Calu3 (cell line): Measurements from ENCODE around the gene CMTM3. TPM values are rescaled to one million over a fixed set of nuclear protein-coding genes. Genes with fewer than 3 reads are reported as not detected.

ENCODE experiments used
- Bru-seq: library from RNA; stranded (reverse); fragments of 400-500 nt; gene quantifications from one replicate; lab custom pipeline; 2021; lab: Mats Ljungman, UMichigan
- BruChase-seq, 2 experiments: library from RNA; stranded (reverse); fragments of 400-500 nt; gene quantifications; one replicate each; lab custom pipeline; 2021; lab: Mats Ljungman, UMichigan
- BruUV-seq: library from RNA; stranded (reverse); fragments of 400-500 nt; replicated peaks from 2 replicates; lab custom pipeline; 2021; lab: Mats Ljungman, UMichigan
- CTCF ChIA-PET: fragments of 300-600 bp; sonication (Branson Sonifier 250); formaldehyde crosslinking; loops from one replicate; lab custom pipeline; 2022; ENCODE audit warnings: antibody characterized with exemption; lab: Charles Lee
- DNase-seq: peaks from one replicate; pipeline ENCODE4 v3.0.0; 2022
- H3K27ac Mint-ChIP-seq: one replicate; pipeline ENCODE4 v1.8.0; 2022; ENCODE audit warnings: mixed read lengths; ENCODE audit not compliant: unreplicated experiment
- H3K27me3 Mint-ChIP-seq: one replicate; pipeline ENCODE4 v1.8.0; 2022; ENCODE audit warnings: mixed read lengths; ENCODE audit not compliant: unreplicated experiment
- H3K36me3 Mint-ChIP-seq: one replicate; pipeline ENCODE4 v1.8.0; 2022; ENCODE audit warnings: mild to moderate bottlenecking, moderate library complexity, mixed read lengths; ENCODE audit not compliant: insufficient read depth, unreplicated experiment
- H3K4me1 Mint-ChIP-seq: one replicate; pipeline ENCODE4 v1.8.0; 2022; ENCODE audit warnings: mild to moderate bottlenecking, low read depth, mixed read lengths; ENCODE audit not compliant: unreplicated experiment
- H3K4me3 Mint-ChIP-seq: one replicate; pipeline ENCODE4 v1.8.0; 2022; ENCODE audit warnings: mild to moderate bottlenecking, low read depth, moderate library complexity, mixed read lengths; ENCODE audit not compliant: unreplicated experiment
- H3K9me3 Mint-ChIP-seq: one replicate; pipeline ENCODE4 v1.8.0; 2022; ENCODE audit warnings: low read depth, mixed read lengths; ENCODE audit not compliant: unreplicated experiment
- intact Hi-C: fragments of 100-400 bp; cut with micrococcal nuclease; formaldehyde crosslinking; loops from one replicate; pipeline ENCODE4 v1.10.0; 2022; ENCODE audit not compliant: unreplicated experiment
- long read RNA-seq: library from polyadenylated mRNA; stranded (forward); transcript quantifications from one replicate; pipeline ENCODE4 v2.0.0, GENCODE V29; 2022
- total RNA-seq: library from RNA; stranded (reverse); gene quantifications from 2 replicates; pipeline ENCODE4 v1.2.3, GENCODE V29; 2022
- TF ChIP-seq, protein P1 (sequence below): fragments of 200-600 bp; IDR thresholded peaks from one replicate; pipeline ENCODE4 v1.8.0; 2022; ENCODE audit warnings: antibody characterized with exemption; ENCODE audit not compliant: unreplicated experiment

Gene CMTM3, protein sequence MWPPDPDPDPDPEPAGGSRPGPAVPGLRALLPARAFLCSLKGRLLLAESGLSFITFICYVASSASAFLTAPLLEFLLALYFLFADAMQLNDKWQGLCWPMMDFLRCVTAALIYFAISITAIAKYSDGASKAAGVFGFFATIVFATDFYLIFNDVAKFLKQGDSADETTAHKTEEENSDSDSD
- total RNA-seq: 18.4 and 33.6 TPM in 2 replicates
- Bru-seq, nascent RNA: percentile 53 among the genes with signal in this experiment
- percentile 74 among the genes with signal in this experiment for BruChase-seq, experiment 1, labeled RNA remaining after a 6-hour chase
- percentile 78 among the genes with signal in this experiment for BruChase-seq, experiment 2, labeled RNA remaining after a 2-hour chase
- long read RNA-seq, transcript CMTM3-214 (5 exons, 1,934 nt): major isoform, 28 of 137 reads
- long read RNA-seq, partial matches to known transcripts: 105 of 137 reads
- long read RNA-seq, other reads (novel, unspliced or antisense): 1 of 137 reads

DNA sequence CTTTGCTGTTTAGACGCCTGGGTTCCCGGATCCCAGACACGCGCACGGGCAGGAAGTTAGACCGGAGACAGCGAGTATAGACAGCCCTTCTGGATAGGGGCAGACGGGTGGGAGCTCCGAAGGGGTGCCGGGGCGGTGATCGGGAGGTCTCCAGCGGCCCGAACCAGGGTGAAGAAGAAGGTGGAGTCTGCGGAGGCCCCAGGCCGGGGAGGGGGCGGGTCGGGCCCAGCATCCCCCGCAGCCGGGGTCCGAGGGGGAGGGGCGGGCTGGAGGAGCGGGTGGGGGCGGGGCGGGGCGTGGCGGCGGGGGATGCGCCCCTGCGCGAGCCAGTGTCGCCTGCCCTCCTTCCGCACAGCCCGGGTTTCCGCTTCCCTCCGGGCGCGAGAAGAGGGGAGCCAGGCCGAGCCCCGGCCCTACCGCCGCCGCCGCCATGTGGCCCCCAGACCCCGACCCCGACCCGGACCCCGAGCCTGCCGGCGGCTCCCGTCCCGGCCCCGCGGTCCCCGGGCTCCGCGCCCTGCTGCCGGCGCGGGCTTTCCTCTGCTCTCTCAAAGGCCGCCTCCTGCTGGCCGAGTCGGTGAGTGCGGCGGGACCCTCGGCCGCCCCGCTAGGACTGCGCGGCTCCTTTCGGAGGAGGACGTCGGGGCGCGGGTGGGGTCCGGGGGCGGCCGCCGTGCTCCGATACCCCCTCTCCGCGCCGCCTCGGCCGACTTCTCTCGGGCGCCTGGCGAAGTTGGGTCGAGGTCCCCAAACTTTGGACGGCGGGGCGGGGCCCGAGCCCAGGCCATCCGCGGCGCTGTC lies at the start of gene CMTM3:
CMTM3 (plus strand) TSS at position 329 of the 801 bp plus-strand sequence; CDS start at position 431, 102 bp downstream.
- CTCF ChIA-PET: interaction anchor here (0.6 to 1.0 kb wide), 2 partner anchors 41 to 96 kb away, joined by 3 to 4 read pairs; no protein-coding TSS in a partner anchor
- Mint-ChIP-seq H3K27me3 (no peaks in the 10 kb centered on the region), H3K4me3 (peak within 1 kb of the TSS; percentile 78), H3K27ac (peak within 1 kb of the TSS; percentile 53), H3K36me3 (peaks cover 42% of the 10 kb centered on the region), H3K4me1 (peaks cover 31% of the 10 kb centered on the region), H3K9me3 (peaks cover 6% of the 10 kb centered on the region)
- no TSS peak for BruUV-seq
- TF ChIP-seq, protein P1, sequence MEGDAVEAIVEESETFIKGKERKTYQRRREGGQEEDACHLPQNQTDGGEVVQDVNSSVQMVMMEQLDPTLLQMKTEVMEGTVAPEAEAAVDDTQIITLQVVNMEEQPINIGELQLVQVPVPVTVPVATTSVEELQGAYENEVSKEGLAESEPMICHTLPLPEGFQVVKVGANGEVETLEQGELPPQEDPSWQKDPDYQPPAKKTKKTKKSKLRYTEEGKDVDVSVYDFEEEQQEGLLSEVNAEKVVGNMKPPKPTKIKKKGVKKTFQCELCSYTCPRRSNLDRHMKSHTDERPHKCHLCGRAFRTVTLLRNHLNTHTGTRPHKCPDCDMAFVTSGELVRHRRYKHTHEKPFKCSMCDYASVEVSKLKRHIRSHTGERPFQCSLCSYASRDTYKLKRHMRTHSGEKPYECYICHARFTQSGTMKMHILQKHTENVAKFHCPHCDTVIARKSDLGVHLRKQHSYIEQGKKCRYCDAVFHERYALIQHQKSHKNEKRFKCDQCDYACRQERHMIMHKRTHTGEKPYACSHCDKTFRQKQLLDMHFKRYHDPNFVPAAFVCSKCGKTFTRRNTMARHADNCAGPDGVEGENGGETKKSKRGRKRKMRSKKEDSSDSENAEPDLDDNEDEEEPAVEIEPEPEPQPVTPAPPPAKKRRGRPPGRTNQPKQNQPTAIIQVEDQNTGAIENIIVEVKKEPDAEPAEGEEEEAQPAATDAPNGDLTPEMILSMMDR: peak; percentile 91
- intact Hi-C loops: loop anchor here (5.0 kb wide), 2 partner anchors 197 to 268 kb away; no protein-coding TSS in a partner anchor
- DNase-seq: peak; percentile 85

DNA sequence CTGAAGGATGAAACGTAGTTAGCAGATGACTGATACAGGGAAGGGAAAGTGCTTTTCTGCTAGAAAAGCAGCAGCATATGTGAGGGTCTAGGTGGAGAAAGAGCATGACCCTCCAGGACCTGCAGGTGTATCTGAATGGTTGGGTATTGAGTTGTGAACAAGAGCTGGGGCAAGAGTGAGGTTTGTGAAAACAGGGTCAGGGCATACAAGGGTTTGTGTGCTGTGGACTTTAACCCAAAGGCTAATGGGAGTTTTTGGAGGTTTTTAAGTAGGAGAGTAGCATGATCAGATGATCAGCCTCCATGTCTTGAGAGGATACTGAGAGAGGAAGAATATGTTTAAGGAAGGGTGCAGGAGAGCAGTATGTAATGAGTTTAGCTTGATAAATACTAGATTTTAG lies 44.4 kb upstream of the CMTM3 start:
- CTCF ChIA-PET: interaction anchor here (0.5 kb wide), 1 partner anchor 47 kb away, joined by 3 read pairs; no protein-coding TSS in a partner anchor
- H3K27ac Mint-ChIP-seq: peak overlapping the region; percentile 55
- H3K4me3 Mint-ChIP-seq: peak overlapping the region; percentile 4

DNA sequence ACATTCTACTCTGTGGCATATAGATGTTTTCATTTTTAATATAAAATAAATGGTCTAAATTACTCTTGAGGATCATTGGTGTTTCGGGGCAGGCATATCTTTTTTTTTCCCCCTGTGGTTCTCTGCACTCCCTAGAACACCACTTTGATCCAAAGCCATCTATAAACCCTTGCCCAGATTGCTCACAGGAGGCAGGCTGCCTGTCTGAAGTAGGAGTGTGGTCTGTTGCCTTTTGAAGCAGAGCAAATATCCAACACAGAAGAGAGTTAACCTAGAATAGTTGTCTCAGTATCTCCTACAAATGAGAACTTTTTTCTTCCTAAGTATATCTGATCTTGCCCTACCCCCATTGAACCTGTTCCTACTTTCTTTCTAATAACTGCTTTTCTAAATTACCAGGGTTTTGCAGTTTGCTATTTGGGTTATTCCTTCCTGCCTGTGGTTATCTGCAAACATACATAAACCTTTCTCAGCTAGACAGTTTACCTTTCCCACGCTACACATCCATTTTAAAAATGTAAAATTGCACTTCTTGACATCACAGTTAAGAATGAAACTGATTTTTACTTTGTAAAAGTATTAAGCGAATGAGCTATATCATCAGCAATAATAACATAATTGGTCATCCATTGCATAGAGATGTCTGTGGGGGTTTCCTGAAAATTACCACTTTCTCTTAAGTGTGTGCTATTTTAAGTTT lies 43.0 kb upstream of the CMTM3 start:
- BruUV-seq: no TSS peak
- TF ChIP-seq, protein P1: no peak
- H3K36me3 Mint-ChIP-seq: peaks cover 81% of the 10 kb centered on the region
- no peak overlapping the region for H3K27ac Mint-ChIP-seq
- H3K4me3 Mint-ChIP-seq: no peak overlapping the region
- no peak for DNase-seq
- no peaks in the 10 kb centered on the region for H3K9me3 Mint-ChIP-seq
- CTCF ChIA-PET: interaction anchor here (1.0 kb wide), 1 partner anchor 155 kb away, joined by 3 read pairs; no protein-coding TSS in a partner anchor
- peaks cover 44% of the 10 kb centered on the region for H3K4me1 Mint-ChIP-seq
- H3K27me3 Mint-ChIP-seq: no peaks in the 10 kb centered on the region
- intact Hi-C loops: no loop called here

More for the DNA sequence above, 44.4 kb upstream of the CMTM3 start:
- intact Hi-C loops: no loop called here
- DNase-seq: no peak
- no TSS peak for BruUV-seq
- H3K4me1 Mint-ChIP-seq: peaks cover 57% of the 10 kb centered on the region
- H3K27me3 Mint-ChIP-seq: no peaks in the 10 kb centered on the region
- no peaks in the 10 kb centered on the region for H3K9me3 Mint-ChIP-seq
- TF ChIP-seq, protein P1: no peak
- H3K36me3 Mint-ChIP-seq: peaks cover 78% of the 10 kb centered on the region
